HG02938 (cell line): ENCODE data around the gene HSPA14.
"Not testable (repeated sequence)": the region's sequence is repeated elsewhere in the genome, so short reads cannot be mapped to it uniquely, and the experiment has no call there.

Source experiments
- ATAC-seq: cut with Tn5 transposase; IDR thresholded peaks from one replicate; pipeline ENCODE4 v1.9.1; 2021; ENCODE audit warnings: mild to moderate bottlenecking, moderate library complexity; ENCODE audit not compliant: unreplicated experiment

HSPA14 gene

GRCh38 chr10:14879928-14880193, 41.8 kb downstream of the HSPA14 start:
- no peak for ATAC-seq

DNA sequence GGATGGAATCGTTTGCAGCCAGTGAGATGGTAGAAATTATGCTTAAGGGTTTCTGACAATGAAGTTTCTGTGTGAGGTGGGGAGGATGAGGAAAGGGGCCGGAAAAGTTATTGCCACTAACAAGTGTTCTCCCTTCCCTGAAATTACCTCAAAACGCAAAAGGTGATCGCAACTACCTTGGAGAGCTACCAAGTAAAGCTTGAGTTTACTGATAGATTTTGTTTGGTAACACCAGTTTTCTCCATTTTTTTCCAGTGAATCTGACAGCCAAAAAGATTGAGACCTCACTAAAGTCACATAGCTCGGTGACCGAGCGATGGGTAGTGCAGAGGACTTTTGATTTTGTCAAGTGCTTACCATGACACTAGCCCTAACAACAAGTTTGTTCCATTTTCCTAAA, 42.1 kb downstream of the HSPA14 start:
- ATAC-seq: no peak

DNA sequence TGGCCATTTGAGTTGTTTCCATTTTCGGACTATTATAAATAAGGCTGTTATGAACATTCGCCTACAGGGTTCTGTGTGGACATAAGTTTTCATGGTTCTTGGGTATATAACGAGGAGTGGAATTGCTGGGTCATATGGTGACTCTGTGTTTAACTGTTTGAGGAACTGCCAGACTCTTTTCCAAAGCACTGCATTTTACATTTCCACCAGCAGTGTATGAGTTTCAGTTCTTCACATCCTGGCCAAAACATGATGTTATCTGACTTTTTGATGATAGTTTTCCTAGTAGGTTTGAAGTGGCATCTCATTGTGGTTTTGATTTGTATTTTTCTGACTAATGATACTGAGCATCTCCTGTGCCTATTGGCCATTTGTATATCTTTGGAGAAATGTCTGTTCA, 46.0 kb downstream of the HSPA14 start:
- ATAC-seq: no peak

GRCh38 chr10:14889318-14889717, 51.2 kb downstream of the HSPA14 start:
- ATAC-seq: no peak

DNA sequence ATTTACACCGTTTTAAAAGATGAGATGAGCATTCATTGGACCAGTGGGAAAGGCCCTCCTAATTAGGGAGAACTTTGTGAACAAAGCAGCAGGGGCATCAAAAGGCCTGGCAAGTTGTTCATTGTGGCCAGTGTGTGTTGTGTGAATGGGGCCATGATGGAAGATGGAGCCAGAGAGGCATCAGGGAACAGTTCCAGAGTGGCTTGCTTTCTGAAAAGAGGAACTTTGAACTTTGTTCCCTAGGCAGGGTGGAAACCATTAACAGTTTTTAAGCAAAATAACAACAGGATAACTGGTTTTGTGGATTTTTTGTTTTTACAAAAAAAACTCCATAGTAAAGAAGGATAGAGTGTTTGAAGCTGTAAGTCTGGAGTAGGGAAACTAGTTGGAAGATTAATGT, 53.0 kb downstream of the HSPA14 start:
- no peak for ATAC-seq

DNA sequence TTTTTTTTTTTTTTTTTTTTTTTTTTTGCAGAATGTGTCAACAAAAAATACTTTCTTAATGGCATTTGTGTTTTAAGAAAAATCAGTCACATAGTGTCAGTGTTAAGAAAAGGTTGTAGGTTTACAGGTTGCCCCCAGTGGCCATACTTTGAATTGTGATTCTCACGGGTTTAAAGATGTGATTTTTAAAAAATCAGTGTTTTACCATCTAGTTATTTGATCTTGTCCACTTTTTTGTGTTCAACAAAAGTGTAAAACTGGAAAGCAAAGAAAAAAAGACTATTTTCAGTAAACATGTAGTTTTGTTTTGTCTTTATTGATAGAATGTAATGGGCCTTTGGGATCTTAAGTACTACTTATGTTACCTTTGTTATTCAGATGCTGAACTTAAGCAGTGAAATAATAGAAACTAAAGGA, 66.2 kb downstream of the HSPA14 start:
- no peak for ATAC-seq

DNA sequence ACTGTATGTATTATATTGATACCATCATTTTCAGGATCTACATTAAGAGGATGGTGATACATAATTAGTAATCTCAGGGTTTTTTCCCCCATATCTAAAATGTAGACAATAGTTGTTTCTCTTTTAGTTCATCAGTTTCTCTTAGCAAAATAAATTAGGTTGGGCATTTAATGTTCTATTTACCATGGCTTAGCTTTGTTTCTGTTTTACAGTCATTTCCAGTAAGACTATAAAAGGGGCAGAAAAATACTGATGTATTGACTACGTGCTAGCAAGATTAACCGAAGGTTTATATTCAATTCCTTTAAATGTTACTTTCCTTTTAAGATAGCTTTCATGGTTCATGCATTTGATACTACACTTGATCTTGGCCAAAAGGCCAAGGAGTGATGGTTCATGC, 66.8 kb downstream of the HSPA14 start:
- ATAC-seq: no peak

GRCh38 chr10:14905890-14906289, 67.8 kb downstream of the HSPA14 start:
- no peak for ATAC-seq

DNA sequence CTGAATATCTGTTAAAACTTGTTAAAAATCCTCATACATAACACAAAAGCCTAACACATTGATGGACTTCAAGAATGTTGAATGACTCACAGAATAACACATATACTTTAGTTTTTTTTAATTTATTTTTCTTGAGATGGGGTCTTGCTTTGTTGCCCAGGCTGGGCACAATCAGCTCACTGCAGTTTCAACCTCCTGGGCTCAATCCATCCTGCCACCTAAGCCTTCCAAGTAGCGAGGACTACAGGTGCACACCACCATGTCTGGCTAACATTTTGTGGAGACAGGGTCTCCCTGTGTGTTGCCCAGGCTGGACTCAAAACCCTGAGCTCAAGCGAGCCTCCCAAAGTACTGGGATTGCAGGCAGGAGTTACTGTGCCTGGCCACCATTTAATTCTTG, 68.7 kb downstream of the HSPA14 start:
- no peak for ATAC-seq

DNA sequence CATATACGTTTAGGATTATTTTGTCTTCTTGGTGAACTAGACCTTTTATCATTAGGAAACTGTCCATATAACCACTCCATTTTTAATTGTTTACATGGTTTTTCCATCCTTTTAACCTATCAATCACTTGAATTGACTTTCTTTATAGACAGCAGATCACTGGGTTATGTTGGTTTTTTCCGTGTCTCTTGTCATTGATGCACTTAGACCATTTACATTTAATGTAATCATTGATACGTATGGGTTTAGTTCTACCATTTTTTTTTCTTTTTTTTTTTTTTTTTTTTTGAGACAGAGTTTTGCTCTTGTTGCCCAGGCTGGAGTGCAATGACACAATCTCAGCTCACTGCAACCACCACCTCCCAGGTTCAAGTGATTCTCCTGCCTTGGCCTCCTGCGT, 69.5 kb downstream of the HSPA14 start:
- not testable (repeated sequence) for ATAC-seq

DNA sequence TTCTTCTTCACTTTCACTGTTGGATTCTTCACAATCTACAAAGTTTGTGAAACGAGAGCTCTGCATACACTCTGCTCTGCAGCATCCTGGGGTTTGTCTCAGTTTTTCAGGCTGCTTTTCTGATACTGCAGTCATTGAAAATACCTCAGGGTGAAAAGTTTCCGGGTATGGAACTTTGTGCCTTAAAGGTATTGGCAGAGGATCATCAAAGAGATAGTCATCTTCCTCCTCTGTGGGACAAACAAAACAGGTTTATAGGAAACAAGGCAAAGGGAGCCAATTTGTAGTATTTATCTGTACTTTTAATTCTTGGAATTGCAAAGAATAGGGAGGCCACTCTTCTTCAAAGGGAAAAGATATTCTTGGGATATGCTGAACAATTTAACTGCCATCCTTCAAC, 71.0 kb downstream of the HSPA14 start:
- ATAC-seq: no peak

DNA sequence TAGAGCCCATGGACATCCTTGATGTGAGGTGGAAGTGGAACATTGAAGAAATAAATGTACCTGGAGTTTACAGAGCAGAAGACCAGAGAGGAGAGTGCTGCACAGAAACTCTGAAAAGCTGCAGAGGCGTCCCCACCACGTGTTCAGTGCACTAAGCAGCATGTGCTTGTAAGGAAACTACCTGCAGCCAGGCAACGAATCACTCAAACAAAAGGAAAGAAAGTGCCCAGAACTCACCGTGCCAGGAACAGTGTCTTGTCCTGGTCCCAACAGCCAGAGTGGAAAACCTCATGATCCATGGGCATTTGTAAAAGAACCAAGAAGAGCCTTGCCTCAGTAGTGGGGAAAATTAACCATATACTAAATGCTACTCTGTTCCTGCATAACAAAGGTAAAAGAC, 72.8 kb downstream of the HSPA14 start:
- no peak for ATAC-seq

- no peak for ATAC-seq
Measured at GRCh38 chr10:14911801-14912200, 73.7 kb downstream of the HSPA14 start.

DNA sequence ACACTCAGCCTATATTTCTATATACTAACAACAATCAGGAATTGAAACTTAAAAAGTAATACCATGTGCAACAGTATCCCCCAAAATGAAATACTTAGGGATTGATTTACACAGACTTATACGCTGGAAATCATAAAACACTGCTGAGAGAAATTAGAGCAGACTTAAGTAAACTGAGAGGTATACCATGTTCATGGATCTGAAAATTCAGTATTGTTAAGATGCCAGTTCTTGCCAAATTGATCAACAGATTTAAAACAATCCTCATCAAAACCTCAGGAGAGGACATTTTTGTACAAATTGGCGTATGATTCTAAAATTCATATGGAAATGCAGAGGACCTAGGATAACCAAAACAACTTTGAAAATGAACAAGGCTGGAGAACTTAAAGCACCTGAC, 78.5 kb downstream of the HSPA14 start:
- ATAC-seq: no peak

DNA sequence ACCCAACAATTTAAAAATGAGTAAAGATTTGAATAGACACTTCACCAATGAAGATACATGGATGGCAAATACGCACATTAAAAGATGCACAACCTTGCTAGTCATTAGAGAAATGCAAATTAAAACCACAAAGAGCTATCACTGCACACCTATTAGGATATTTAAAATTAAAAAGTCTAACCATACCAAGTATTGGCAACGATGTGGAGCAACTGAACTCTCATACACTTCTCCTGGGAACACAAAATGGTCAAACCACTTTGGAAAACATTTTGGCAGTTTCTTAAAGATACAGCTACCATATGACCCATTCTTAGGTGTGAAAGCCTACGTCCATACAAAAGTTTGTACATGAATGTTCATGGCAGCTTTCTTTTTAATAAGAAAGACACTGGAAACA, 79.7 kb downstream of the HSPA14 start:
- ATAC-seq: no peak

GRCh38 chr10:14918964-14919363, 80.9 kb downstream of the HSPA14 start:
- ATAC-seq: no peak
